Measurements from ENCODE around the gene NCK2.

DNA sequence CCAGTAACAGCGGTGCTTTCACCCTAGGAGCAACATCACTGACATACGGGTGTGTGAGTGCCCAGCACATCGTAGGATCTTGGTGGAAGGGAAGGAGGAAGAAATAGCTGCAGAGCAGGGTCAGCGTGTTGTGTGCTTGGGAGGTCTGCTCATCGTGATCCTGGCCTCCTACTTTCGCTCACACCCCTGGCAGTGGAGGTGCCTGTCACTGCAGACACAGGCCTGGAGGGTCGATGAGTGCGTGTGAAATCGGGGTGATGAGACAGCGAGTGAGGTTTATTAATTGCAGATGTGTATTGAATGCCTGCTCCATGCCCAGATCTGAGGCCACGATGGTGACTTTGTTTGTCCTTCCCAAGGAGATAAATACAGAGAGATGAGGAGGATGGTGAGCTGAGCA lies 126.1 kb downstream of the NCK2 start:
- no peak for TF ChIP-seq ZNF384 (IDR thresholded peaks at IDR 0.05)
- no peak for TF ChIP-seq SP1 (IDR thresholded peaks at IDR 0.05)
- no peak for TF ChIP-seq FOXM1 (IDR thresholded peaks at IDR 0.05; ENCODE audit: borderline replicate concordance)
- TF ChIP-seq FOXA1 (IDR thresholded peaks at IDR 0.05) = no peak
- no peak for TF ChIP-seq BHLHE40 (IDR thresholded peaks at IDR 0.05; ENCODE audit: borderline replicate concordance)

Measured in HEK293T (cell line).